HepG2 (cell line): ENCODE results near the gene INO80B. TPM values are rescaled to one million over a fixed set of nuclear protein-coding genes. Genes with fewer than 3 reads are reported as not detected.

Experiments used
- ATF7 ChIP-seq, 2 experiments: fragments of 450-650 bp in 1 of 2; sonication (generic) in 1 of 2; formaldehyde crosslinking in 1 of 2; IDR thresholded peaks; 2 replicates each; pipeline versions ENCODE4 v1.4.0 to v1.6.1; 2016 to 2020; ENCODE audit warnings: antibody characterized with exemption in 1 of 2, mild to moderate bottlenecking in 1 of 2, missing genetic modification reagents in 1 of 2
- ATRX ChIP-seq: sonication (generic); formaldehyde crosslinking; IDR thresholded peaks from 2 replicates; pipeline ENCODE4 v1.4.0; 2020; ENCODE audit warnings: missing genetic modification reagents, borderline replicate concordance
- DBP ChIP-seq: sonication (generic); formaldehyde crosslinking; IDR thresholded peaks from 2 replicates; pipeline ENCODE4 v1.4.0; 2020; ENCODE audit warnings: missing genetic modification reagents; ENCODE audit errors: not compliant biosample characterization
- DZIP1 ChIP-seq: sonication (generic); formaldehyde crosslinking; IDR thresholded peaks from 2 replicates; pipeline ENCODE4 v1.5.0; 2020; ENCODE audit warnings: mild to moderate bottlenecking, missing genetic modification reagents
- GLMP ChIP-seq: sonication (generic); formaldehyde crosslinking; IDR thresholded peaks from 2 replicates; pipeline ENCODE4 v1.9.0; 2021; ENCODE audit warnings: missing genetic modification reagents, mild to moderate bottlenecking, borderline replicate concordance
- HOXA9 ChIP-seq: sonication (generic); formaldehyde crosslinking; IDR thresholded peaks from 2 replicates; pipeline ENCODE4 v1.8.1; 2022; ENCODE audit warnings: missing genetic modification reagents, mild to moderate bottlenecking, moderate library complexity, borderline replicate concordance
- JARID2 ChIP-seq: sonication (generic); formaldehyde crosslinking; IDR thresholded peaks from 2 replicates; pipeline ENCODE4 v1.8.1; 2023; ENCODE audit warnings: missing genetic modification reagents, inconsistent platforms; ENCODE audit not compliant: insufficient replicate concordance
- JUND ChIP-seq: sonication (generic); formaldehyde crosslinking; IDR thresholded peaks from 2 replicates; pipeline ENCODE4 v1.8.0; 2022; ENCODE audit warnings: mild to moderate bottlenecking, missing genetic modification reagents
- MAZ ChIP-seq, 2 experiments: sonication (generic) in 1 of 2; formaldehyde crosslinking in 1 of 2; IDR thresholded peaks; 2 replicates each; pipeline versions ENCODE4 v1.5.0 to v1.6.1; 2012 to 2020; ENCODE audit warnings: low read depth in 2 of 2, mild to moderate bottlenecking in 2 of 2, borderline replicate concordance in 1 of 2, improper control_type of control experiment in 1 of 2, low read length in 1 of 2, missing genetic modification reagents in 1 of 2, moderate library complexity in 1 of 2
- POGZ ChIP-seq: sonication (generic); formaldehyde crosslinking; IDR thresholded peaks from 2 replicates; pipeline ENCODE4 v1.4.0; 2020; ENCODE audit warnings: mild to moderate bottlenecking, missing genetic modification reagents
- RARA ChIP-seq: IDR thresholded peaks from 2 replicates; pipeline ENCODE4 v1.6.1; 2016; ENCODE audit warnings: missing genetic modification reagents, missing compliant biosample characterization
- SNAPC2 ChIP-seq: sonication (generic); formaldehyde crosslinking; IDR thresholded peaks from 2 replicates; pipeline ENCODE4 v1.8.1; 2022; ENCODE audit warnings: mild to moderate bottlenecking, missing genetic modification reagents
- SOX5 ChIP-seq: IDR thresholded peaks from 2 replicates; pipeline ENCODE4 v1.6.1; 2016; ENCODE audit warnings: borderline replicate concordance
- SRSF9 ChIP-seq: fragments of 200-400 bp; formaldehyde crosslinking; IDR thresholded peaks from 2 replicates; pipeline ENCODE4 v1.6.1; 2018; ENCODE audit warnings: borderline replicate concordance, mild to moderate bottlenecking, low read depth, low read length; ENCODE audit not compliant: insufficient read depth, poor library complexity, severe bottlenecking
- ZEB1 ChIP-seq: IDR thresholded peaks from 2 replicates; pipeline ENCODE4 v1.6.1; 2012; ENCODE audit warnings: mild to moderate bottlenecking, low read depth, inconsistent platforms; ENCODE audit not compliant: insufficient replicate concordance
- ZFP91 ChIP-seq: sonication (generic); formaldehyde crosslinking; IDR thresholded peaks from 2 replicates; pipeline ENCODE4 v1.9.0; 2022; ENCODE audit warnings: missing genetic modification reagents, mild to moderate bottlenecking, borderline replicate concordance
- ZNF121 ChIP-seq: sonication (generic); formaldehyde crosslinking; IDR thresholded peaks from 2 replicates; pipeline ENCODE4 v1.5.0; 2020; ENCODE audit warnings: mild to moderate bottlenecking, missing genetic modification reagents
- ZNF354B ChIP-seq: sonication (generic); formaldehyde crosslinking; IDR thresholded peaks from 2 replicates; pipeline ENCODE4 v1.8.0; 2022; ENCODE audit warnings: mild to moderate bottlenecking, missing genetic modification reagents
- ZNF781 ChIP-seq: sonication (generic); formaldehyde crosslinking; IDR thresholded peaks from 2 replicates; pipeline ENCODE4 v1.5.1; 2020; ENCODE audit warnings: borderline replicate concordance, mild to moderate bottlenecking, missing genetic modification reagents; ENCODE audit errors: not compliant biosample characterization
- ZSCAN21 ChIP-seq: sonication (generic); formaldehyde crosslinking; IDR thresholded peaks from 2 replicates; pipeline ENCODE4 v1.8.0; 2022; ENCODE audit warnings: mild to moderate bottlenecking, missing genetic modification reagents, moderate library complexity, borderline replicate concordance
- polyA plus RNA-seq, 8 experiments: library from polyadenylated mRNA; depleted of rRNA in 3 of 8; stranded (reverse) in 7 of 8; unstranded in 1 of 8; fragments of >200 nt; fragmentation: Illumina TruSeq in 4 of 8; extraction: Trizol in 4 of 8; gene quantifications; 2 replicates each; pipeline versions ENCODE4 v1.2.1 to v1.2.3, GENCODE V29; 2011 to 2016; ENCODE audit warnings: low read depth in 4 of 8, missing spikeins in 1 of 8, mixed read lengths in 1 of 8; ENCODE audit not compliant: insufficient read depth in 1 of 8
- total RNA-seq, 5 experiments: library from RNA; depleted of rRNA; stranded (reverse); fragments of >200 nt; fragmentation: Illumina TruSeq; extraction: Trizol; gene quantifications; 2 replicates each; pipeline ENCODE4 v1.2.3, GENCODE V29; 2016; ENCODE audit warnings: low read depth in 1 of 5

The INO80B gene
- total and polyA plus RNA-seq, 2 of the 13 experiments (the other 11 are each of a cell fraction or from before 2014, with no cell fraction given): 6.2 to 14.5 TPM

GRCh38 chr2:74488643-74489481 lies 34.0 kb downstream of the INO80B start (continued):
- no peak for TF ChIP-seq JARID2 (CRISPR knock-in tag)
- TF ChIP-seq ATRX (CRISPR knock-in tag): no peak
- no peak for TF ChIP-seq MAZ (IDR thresholded peaks at IDR 0.05; ENCODE audit: borderline replicate concordance, low read depth, low read length)
- TF ChIP-seq MAZ (CRISPR knock-in tag; IDR thresholded peaks at IDR 0.05; ENCODE audit: low read depth): peak; percentile 65
- peak; percentile 86 for TF ChIP-seq RARA (CRISPR knock-in tag)
- TF ChIP-seq SOX5 (CRISPR knock-in tag): peak; percentile 86
- no peak for TF ChIP-seq DZIP1 (CRISPR knock-in tag)
- TF ChIP-seq SNAPC2 (CRISPR knock-in tag): no peak; the same call in 1 of the 2 replicates
- peak; percentile 73 for TF ChIP-seq HOXA9 (CRISPR knock-in tag)
- TF ChIP-seq ZNF354B (CRISPR knock-in tag): 0 out of 2 replicates have a peak, but pooled peaks have one; percentile 33
- TF ChIP-seq ZNF781 (CRISPR knock-in tag): peak; percentile 42
- no peak for TF ChIP-seq SRSF9
- TF ChIP-seq ZEB1: peak; percentile 82
- 0 out of 2 replicates have a peak, but pooled peaks have one; percentile 46 for TF ChIP-seq POGZ
- no peak; the same call in 1 of the 2 replicates for TF ChIP-seq ZFP91 (CRISPR knock-in tag)
- no peak for TF ChIP-seq GLMP (CRISPR knock-in tag)
- TF ChIP-seq ATF7 (IDR thresholded peaks at IDR 0.05): peak; percentile 54
- TF ChIP-seq ATF7 (CRISPR knock-in tag; IDR thresholded peaks at IDR 0.05): no peak
- TF ChIP-seq DBP (CRISPR knock-in tag): no peak
- TF ChIP-seq ZNF121 (CRISPR knock-in tag): peak; percentile 96
- TF ChIP-seq ZSCAN21 (CRISPR knock-in tag): no peak
- no peak for TF ChIP-seq JUND (CRISPR knock-in tag)
